Ascending aorta (tissue), 2 donors: ENCODE data around the gene SOX15. TPM values are rescaled to one million over a fixed set of nuclear protein-coding genes. Genes with fewer than 3 reads are reported as not detected.

Experiments used
- DNase-seq, 2 donors: peaks; one replicate each; pipeline ENCODE4 v3.0.0-alpha.2; 2019; ENCODE audit warnings: low spot score in 2 of 2
- H3K27ac ChIP-seq, 2 donors: fragments of 200-600 bp; sonication (generic); one replicate each; pipeline ENCODE4 v1.5.1; 2016 to 2017; ENCODE audit warnings: mild to moderate bottlenecking in 1 of 2
- H3K27me3 ChIP-seq: fragments of 200-600 bp; sonication (generic); one replicate; pipeline ENCODE4 v1.5.1; 2017
- H3K36me3 ChIP-seq, 2 donors: fragments of 200-600 bp; sonication (generic); one replicate each; pipeline ENCODE4 v1.5.1; 2016
- H3K4me1 ChIP-seq, 2 donors: fragments of 200-600 bp; sonication (generic); one replicate each; pipeline ENCODE4 v1.5.1; 2016 to 2017; ENCODE audit warnings: mild to moderate bottlenecking in 1 of 2
- H3K4me3 ChIP-seq, 2 donors: fragments of 200-600 bp; sonication (generic); one replicate each; pipeline ENCODE4 v1.5.1; 2016 to 2017; ENCODE audit warnings: mild to moderate bottlenecking in 1 of 2
- H3K9me3 ChIP-seq, 2 donors: fragments of 200-600 bp; sonication (generic); one replicate each; pipeline ENCODE4 v1.5.1; 2016
- CTCF ChIP-seq, 3 experiments: fragments of 200-600 bp in 2 of 3; fragments of 450-650 bp in 1 of 3; sonication (generic) in 2 of 3; IDR thresholded peaks; one replicate each; pipeline ENCODE4 v1.5.1; 2016 to 2019; ENCODE audit warnings: antibody characterized with exemption in 3 of 3, mild to moderate bottlenecking in 1 of 3, moderate library complexity in 1 of 3
- intact Hi-C: fragments of 100-400 bp; cut with DNase I; formaldehyde crosslinking; loops from one replicate; pipeline ENCODE4 v1.15.1; 2023
- total RNA-seq: library from RNA; depleted of rRNA; stranded (reverse); fragments of >200 nt; gene quantifications from one replicate; pipeline ENCODE4 v1.1.0, GENCODE V29; 2016

Gene SOX15
- total RNA-seq, 1 donor from 2014 or later: not detected

- intact Hi-C loops: loop anchor here (1.0 to 5.0 kb wide), 4 partner anchors 41 to 321 kb away; partner anchors contain the start of genes CTDNEP1, ELP5 and FXR2
- H3K4me3 ChIP-seq: peak overlapping the region; percentile 78 to 94
- H3K27ac ChIP-seq: peak overlapping the region; percentile 93 to 99
- H3K36me3 ChIP-seq: peaks cover 62 to 65% of the 10 kb centered on the region in 2 donors
- peak; percentile 65 to 94 for DNase-seq
- no peaks in the 10 kb centered on the region for H3K9me3 ChIP-seq
- TF ChIP-seq CTCF (IDR thresholded peaks at IDR 0.05): no peak
- H3K4me1 ChIP-seq: peaks cover 0 to 15% of the 10 kb centered on the region in 2 donors
- no peaks in the 10 kb centered on the region for H3K27me3 ChIP-seq
Measured at GRCh38 chr17:7573324-7574080, 16.4 kb downstream of the SOX15 start.

- peaks cover 0 to 15% of the 10 kb centered on the region in 2 donors for H3K4me1 ChIP-seq
Measured at GRCh38 chr17:7572588-7573323, 17.1 kb downstream of the SOX15 start.

GRCh38 chr17:7572338-7572587 is 17.6 kb downstream of the SOX15 start:
- peaks cover 54 to 57% of the 10 kb centered on the region in 2 donors for H3K36me3 ChIP-seq
- peaks cover 0 to 15% of the 10 kb centered on the region in 2 donors for H3K4me1 ChIP-seq
- peak overlapping the region; percentile 46 to 58 for H3K4me3 ChIP-seq
- intact Hi-C loops: loop anchor here (1.0 to 5.0 kb wide), 7 partner anchors 11 to 320 kb away; partner anchors contain the start of genes CTDNEP1, ELP5, FXR2 and MPDU1
- no peak for TF ChIP-seq CTCF (IDR thresholded peaks at IDR 0.05)
- H3K9me3 ChIP-seq: no peaks in the 10 kb centered on the region
- H3K27ac ChIP-seq: peak overlapping the region; percentile 86 to 99
- no peaks in the 10 kb centered on the region for H3K27me3 ChIP-seq
- DNase-seq: no peak

More at GRCh38 chr17:7572588-7573323, 17.1 kb downstream of the SOX15 start:
- peak; percentile 99 to 100 for DNase-seq
- Histone ChIP-seq H3K4me3 (peak overlapping the region; percentile 78 to 94), H3K27ac (peak overlapping the region; percentile 93 to 99), H3K27me3 (no peaks in the 10 kb centered on the region), H3K36me3 (peaks cover 55 to 58% of the 10 kb centered on the region in 2 donors), H3K9me3 (no peaks in the 10 kb centered on the region)
- no peak for TF ChIP-seq CTCF (IDR thresholded peaks at IDR 0.05)
- intact Hi-C loops: loop anchor here (1.0 to 5.0 kb wide), 8 partner anchors 11 to 320 kb away; partner anchors contain the start of genes CTDNEP1, ELP5, FXR2 and MPDU1

GRCh38 chr17:7570351-7570750 is 19.5 kb downstream of the SOX15 start:
- peaks cover 54 to 55% of the 10 kb centered on the region in 2 donors for H3K36me3 ChIP-seq
- no peaks in the 10 kb centered on the region for H3K9me3 ChIP-seq
- intact Hi-C loops: loop anchor here (5.0 kb wide), 2 partner anchors 267 to 318 kb away; partner anchors contain the start of genes CTDNEP1 and ELP5
- no peak overlapping the region for H3K27ac ChIP-seq
- no peak for DNase-seq
- H3K27me3 ChIP-seq: no peaks in the 10 kb centered on the region
- no peak for TF ChIP-seq CTCF (IDR thresholded peaks at IDR 0.05)
- peaks cover 0 to 15% of the 10 kb centered on the region in 2 donors for H3K4me1 ChIP-seq
- no peak overlapping the region for H3K4me3 ChIP-seq

- H3K9me3 ChIP-seq: no peaks in the 10 kb centered on the region
- no peak overlapping the region for H3K27ac ChIP-seq
- intact Hi-C loops: no loop called here
- no peak overlapping the region for H3K4me3 ChIP-seq
- no peaks in the 10 kb centered on the region for H3K27me3 ChIP-seq
- TF ChIP-seq CTCF (IDR thresholded peaks at IDR 0.05): no peak
- no peak for DNase-seq
- peaks cover 0 to 12% of the 10 kb centered on the region in 2 donors for H3K4me1 ChIP-seq
- peaks cover 54 to 55% of the 10 kb centered on the region in 2 donors for H3K36me3 ChIP-seq
Measured at GRCh38 chr17:7569571-7569970, 20.3 kb downstream of the SOX15 start.
